Psoas muscle (tissue), 8 donors: Measurements from ENCODE around the gene ADAP1. TPM values are rescaled to one million over a fixed set of nuclear protein-coding genes. Genes with fewer than 3 reads are reported as not detected.

ENCODE experiments used
- ATAC-seq, 4 donors: fragments of 200-7000 bp; cut with Tn5 transposase; one replicate each; pipeline ENCODE4 v1.9.1; 2020; ENCODE audit warnings: moderate library complexity in 3 of 4, mild to moderate bottlenecking in 2 of 4
- DNase-seq, 2 donors: peaks; one replicate each; pipeline ENCODE4 v3.0.0-alpha.2; 2020
- H3K27ac ChIP-seq: fragments of 200-600 bp; one replicate; pipeline ENCODE4 v1.8.0; 2022
- H3K27me3 ChIP-seq, 3 donors: fragments of 200-600 bp in 1 of 3; one replicate each; pipeline versions ENCODE4 v1.6.1 to v1.8.0; 2013 to 2022; ENCODE audit warnings: low read length in 2 of 3, mild to moderate bottlenecking in 2 of 3, moderate library complexity in 1 of 3; ENCODE audit not compliant: insufficient read depth in 3 of 3
- H3K36me3 ChIP-seq, 2 donors: fragments of 200-600 bp in 1 of 2; one replicate each; pipeline versions ENCODE4 v1.6.1 to v1.8.0; 2013 to 2022; ENCODE audit warnings: low read depth in 1 of 2, mild to moderate bottlenecking in 1 of 2, moderate library complexity in 1 of 2; ENCODE audit not compliant: insufficient read depth in 1 of 2
- H3K4me1 ChIP-seq: fragments of 200-600 bp; one replicate; pipeline ENCODE4 v1.8.0; 2022
- H3K4me3 ChIP-seq: fragments of 200-600 bp; one replicate; pipeline ENCODE4 v1.8.0; 2022; ENCODE audit warnings: mild to moderate bottlenecking
- H3K9me3 ChIP-seq: fragments of 200-600 bp; one replicate; pipeline ENCODE4 v1.8.0; 2022
- WGBS, 3 donors: extraction: QIAGEN DNeasy Blood & Tissue Kit; methylation state at CpG; one replicate each; pipeline versions ENCODE4 v1.1.6 to v1.1.7; 2013; 5-methylcytosine and 5-hydroxymethylcytosine counted together
- intact Hi-C, 2 donors: fragments of 100-400 bp; cut with DNase I; formaldehyde crosslinking; loops; one replicate each; pipeline versions ENCODE4 v1.11.0 to v1.14.2; 2022
- polyA plus RNA-seq, 3 donors: library from polyadenylated mRNA; stranded (reverse); fragments of 200-250 nt; gene quantifications; one replicate each; pipeline ENCODE4 v1.2.3, GENCODE V29; 2013
- total RNA-seq, 4 donors: library from RNA; stranded (reverse); fragmentation: NEBNext Ultra II Directional in 2 of 4; extraction: Animal tissue kit (Norgen Biotek cat#: 25700) in 2 of 4; gene quantifications; one replicate each; pipeline versions ENCODE4 v1.2.1 to v1.2.4, GENCODE V29; 2021 to 2023
- TF ChIP-seq, protein P1 (sequence below): fragments of 200-600 bp; IDR thresholded peaks from one replicate; pipeline ENCODE4 v1.8.0; 2022; ENCODE audit warnings: antibody characterized with exemption
- donor health status: healthy with polysubstance abuse.
- donor health status: DM: no; HTN: no; CAD: no; lungs with moderate emphysema.
- donor health status: Bipolar disorder and iron deficiency.
- donor health status: healthy.
- donor health status: DM: yes; HTN: yes; CAD: no.
- donor health status: DM: no; HTN: no; CAD: no.
- donor health status: DM: no; HTN: no; CAD: no.
- donor health status: DM: yes; HTN: yes; CAD: no.

ADAP1 gene
- total and polyA plus RNA-seq, 7 donors = 0.18 to 1.4 (median 0.88) TPM

DNA sequence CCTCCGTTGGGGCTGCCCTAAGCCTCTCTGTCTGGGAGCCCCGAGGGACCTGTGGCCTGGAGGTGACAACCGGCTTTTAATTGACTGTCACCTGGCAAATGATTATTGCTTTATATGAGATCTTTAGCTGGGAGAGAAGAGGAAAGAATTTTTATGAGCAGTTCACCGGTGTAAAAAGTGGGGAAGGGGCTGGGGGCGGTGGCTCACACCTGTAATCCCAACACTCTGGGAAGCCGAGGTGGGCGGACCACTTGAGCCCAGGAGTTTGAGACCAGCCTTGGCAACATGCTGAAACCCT, 23.5 kb upstream of the ADAP1 start:
- intact Hi-C loops = no loop called here
- Histone ChIP-seq H3K4me3 (no peak overlapping the region), H3K36me3 (peaks cover 0 to 4% of the 10 kb centered on the region in 2 donors), H3K27me3 (peaks cover 0 to under 1% (median 0%) of the 10 kb centered on the region in 3 donors), H3K9me3 (no peaks in the 10 kb centered on the region), H3K27ac (no peak overlapping the region), H3K4me1 (peaks cover 16% of the 10 kb centered on the region)
- TF ChIP-seq, protein P1, sequence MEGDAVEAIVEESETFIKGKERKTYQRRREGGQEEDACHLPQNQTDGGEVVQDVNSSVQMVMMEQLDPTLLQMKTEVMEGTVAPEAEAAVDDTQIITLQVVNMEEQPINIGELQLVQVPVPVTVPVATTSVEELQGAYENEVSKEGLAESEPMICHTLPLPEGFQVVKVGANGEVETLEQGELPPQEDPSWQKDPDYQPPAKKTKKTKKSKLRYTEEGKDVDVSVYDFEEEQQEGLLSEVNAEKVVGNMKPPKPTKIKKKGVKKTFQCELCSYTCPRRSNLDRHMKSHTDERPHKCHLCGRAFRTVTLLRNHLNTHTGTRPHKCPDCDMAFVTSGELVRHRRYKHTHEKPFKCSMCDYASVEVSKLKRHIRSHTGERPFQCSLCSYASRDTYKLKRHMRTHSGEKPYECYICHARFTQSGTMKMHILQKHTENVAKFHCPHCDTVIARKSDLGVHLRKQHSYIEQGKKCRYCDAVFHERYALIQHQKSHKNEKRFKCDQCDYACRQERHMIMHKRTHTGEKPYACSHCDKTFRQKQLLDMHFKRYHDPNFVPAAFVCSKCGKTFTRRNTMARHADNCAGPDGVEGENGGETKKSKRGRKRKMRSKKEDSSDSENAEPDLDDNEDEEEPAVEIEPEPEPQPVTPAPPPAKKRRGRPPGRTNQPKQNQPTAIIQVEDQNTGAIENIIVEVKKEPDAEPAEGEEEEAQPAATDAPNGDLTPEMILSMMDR = no peak
- WGBS, 3 donors = 60 to 67% (median 65%) methylated on average over 7 of the region's 7 CpGs
- ATAC-seq (no peak), DNase-seq (no peak)

GRCh38 chr7:977326-978048, 23.0 kb upstream of the ADAP1 start:
- ATAC-seq = no peak
- TF ChIP-seq, protein P1 = no peak
- intact Hi-C loops = no loop called here

GRCh38 chr7:976901-977325, 22.4 kb upstream of the ADAP1 start:
- Histone ChIP-seq H3K4me3 (no peak overlapping the region), H3K36me3 (peaks cover 0 to 15% of the 10 kb centered on the region in 2 donors), H3K9me3 (no peaks in the 10 kb centered on the region), H3K4me1 (peaks cover 22% of the 10 kb centered on the region), H3K27me3 (no peaks in the 10 kb centered on the region), H3K27ac (no peak overlapping the region)
- intact Hi-C loops = no loop called here
- WGBS, 3 donors = 83 to 85% (median 85%) methylated on average over 19 of the region's 19 CpGs
- TF ChIP-seq, protein P1 = no peak
- DNase-seq = no peak
- ATAC-seq = no peak

More at GRCh38 chr7:977326-978048, 23.0 kb upstream of the ADAP1 start:
- Histone ChIP-seq H3K27me3 (no peaks in the 10 kb centered on the region), H3K27ac (no peak overlapping the region), H3K4me1 (peaks cover 18% of the 10 kb centered on the region), H3K9me3 (no peaks in the 10 kb centered on the region), H3K36me3 (peaks cover 0 to 9% of the 10 kb centered on the region in 2 donors), H3K4me3 (no peak overlapping the region)
- DNase-seq = no peak
- 69 to 76% (median 71%) methylated on average over 19 of the region's 19 CpGs for WGBS, 3 donors

- peak in 1 of 4 donors; percentile 1 for ATAC-seq
Observed at GRCh38 chr7:975702-976473, 21.4 kb upstream of the ADAP1 start.

More at GRCh38 chr7:975702-976473, 21.4 kb upstream of the ADAP1 start:
- intact Hi-C loops = no loop called here
- Histone ChIP-seq H3K36me3 (peaks cover 0 to 25% of the 10 kb centered on the region in 2 donors), H3K4me3 (peak overlapping the region; percentile 100), H3K27me3 (no peaks in the 10 kb centered on the region), H3K4me1 (peaks cover 24% of the 10 kb centered on the region), H3K9me3 (no peaks in the 10 kb centered on the region), H3K27ac (peak overlapping the region; percentile 99)
- 43 to 58% (median 54%) methylated on average over 27 to 28 of the region's 28 CpGs for WGBS, 3 donors
- DNase-seq = no peak
- TF ChIP-seq, protein P1 = no peak
